Measurements from ENCODE around the gene CDK6.
A peak's percentile ranks its signal among the peaks of the same experiment; 100 is the strongest.

CDK6 gene

DNA sequence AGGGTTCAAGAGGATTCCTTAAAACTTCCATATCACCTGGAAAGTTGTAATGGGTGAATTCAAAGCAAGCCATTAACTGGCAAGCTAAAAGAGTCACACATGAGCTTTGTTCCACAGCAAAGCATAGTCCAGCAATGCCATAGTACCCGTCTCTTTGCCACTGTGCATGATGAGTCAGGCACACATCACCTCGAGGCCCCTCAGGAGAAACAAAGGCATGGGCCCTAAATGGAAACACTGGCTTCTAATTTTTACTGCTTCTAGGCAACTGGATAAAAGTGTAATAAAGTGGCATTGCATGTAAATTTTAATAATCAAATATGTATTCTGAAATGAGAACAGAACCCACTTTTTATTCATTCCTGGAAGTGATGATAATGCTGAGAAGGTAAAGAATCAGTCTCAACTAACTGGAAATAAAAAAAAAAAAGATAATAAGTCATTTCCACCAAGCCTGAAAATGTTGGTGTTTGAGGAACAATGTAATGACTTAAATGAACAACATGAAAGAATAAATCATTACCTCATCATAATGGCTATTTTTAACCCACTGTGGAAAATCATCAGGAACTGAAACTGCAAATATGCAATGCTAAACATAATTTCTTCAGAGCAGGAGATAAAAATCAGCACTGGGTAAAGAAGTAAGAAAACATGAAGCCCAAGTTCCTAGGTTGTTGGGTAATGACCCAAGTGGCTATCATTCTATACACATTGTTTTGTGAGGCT, 104.9 kb downstream of the CDK6 start:
- no peak for DNase-seq

DNA sequence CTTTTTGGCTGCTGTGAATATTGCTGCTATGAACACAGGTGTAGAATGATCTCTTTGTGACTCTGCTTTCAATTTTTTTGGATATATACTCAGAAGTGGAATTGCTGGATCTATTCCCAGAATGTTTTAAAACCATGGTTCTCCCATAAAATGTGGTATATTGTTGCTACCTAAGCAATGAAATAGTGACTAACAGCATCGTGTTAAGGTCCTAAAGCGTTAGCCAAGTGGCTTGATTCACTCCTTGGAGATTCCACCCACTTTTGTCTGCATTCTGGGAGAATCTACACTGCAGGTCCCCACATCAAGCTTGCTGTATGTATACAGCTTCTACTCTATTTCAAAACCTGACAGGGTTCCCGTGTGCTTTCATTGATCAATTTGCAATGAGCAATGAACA, 105.6 kb downstream of the CDK6 start:
- DNase-seq, result no peak

DNA sequence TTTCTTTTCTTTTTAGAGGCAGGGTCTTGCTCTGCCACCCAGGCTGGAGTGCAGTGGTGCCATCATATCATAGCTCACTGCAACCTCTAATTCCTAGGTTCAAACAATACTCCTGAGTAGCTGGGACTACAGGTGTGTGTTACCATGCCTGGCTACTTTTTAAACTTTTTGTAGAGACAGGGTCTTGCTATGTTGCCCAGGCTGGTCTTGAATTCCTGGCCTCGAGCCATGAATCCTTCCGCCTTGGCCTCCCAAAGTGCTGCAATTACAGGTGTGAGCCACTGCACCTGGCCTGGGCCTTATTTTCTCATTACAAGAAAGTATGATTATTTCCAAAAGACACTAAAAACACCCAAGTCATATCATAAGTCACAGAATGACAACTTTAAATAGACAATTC, 106.6 kb downstream of the CDK6 start:
- DNase-seq, result no peak

DNA sequence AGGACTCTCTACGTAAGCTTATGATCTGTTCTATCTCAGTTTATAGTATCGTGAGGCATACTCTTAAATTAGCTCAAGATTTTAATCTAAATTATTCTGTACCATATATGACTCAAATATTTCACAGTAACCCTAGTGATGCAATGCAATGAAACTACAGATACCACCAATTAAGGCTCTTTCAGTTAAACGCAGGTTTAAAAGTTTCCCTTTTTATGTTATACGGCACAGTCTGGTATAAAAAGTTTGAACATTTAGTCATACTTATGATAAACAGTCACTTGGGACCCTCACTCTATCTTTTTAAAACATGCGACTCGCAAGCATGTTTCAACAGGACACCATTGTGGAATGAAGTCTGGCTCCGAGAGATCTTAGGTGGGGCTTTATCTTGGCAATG, 107.2 kb downstream of the CDK6 start:
- no peak for DNase-seq

DNA sequence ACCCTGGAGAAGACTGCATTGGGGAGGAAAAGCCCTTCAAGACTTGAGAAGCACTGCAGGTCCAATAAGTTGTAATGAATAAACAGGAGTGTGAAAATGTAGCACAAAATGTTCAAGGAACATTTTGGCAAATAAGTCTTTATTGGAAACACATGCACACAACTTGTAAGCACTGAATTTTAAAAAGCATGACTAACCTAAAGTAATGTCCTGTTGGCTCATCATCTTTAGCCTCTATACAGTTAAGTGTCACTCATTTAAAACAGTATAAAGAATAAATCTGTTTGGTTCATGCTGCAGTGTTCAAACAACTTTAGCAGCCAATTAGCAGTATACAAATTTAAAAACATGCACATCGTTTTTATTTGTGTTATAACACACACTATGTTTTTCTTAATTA, 108.6 kb downstream of the CDK6 start:
- DNase-seq, result no peak

DNA sequence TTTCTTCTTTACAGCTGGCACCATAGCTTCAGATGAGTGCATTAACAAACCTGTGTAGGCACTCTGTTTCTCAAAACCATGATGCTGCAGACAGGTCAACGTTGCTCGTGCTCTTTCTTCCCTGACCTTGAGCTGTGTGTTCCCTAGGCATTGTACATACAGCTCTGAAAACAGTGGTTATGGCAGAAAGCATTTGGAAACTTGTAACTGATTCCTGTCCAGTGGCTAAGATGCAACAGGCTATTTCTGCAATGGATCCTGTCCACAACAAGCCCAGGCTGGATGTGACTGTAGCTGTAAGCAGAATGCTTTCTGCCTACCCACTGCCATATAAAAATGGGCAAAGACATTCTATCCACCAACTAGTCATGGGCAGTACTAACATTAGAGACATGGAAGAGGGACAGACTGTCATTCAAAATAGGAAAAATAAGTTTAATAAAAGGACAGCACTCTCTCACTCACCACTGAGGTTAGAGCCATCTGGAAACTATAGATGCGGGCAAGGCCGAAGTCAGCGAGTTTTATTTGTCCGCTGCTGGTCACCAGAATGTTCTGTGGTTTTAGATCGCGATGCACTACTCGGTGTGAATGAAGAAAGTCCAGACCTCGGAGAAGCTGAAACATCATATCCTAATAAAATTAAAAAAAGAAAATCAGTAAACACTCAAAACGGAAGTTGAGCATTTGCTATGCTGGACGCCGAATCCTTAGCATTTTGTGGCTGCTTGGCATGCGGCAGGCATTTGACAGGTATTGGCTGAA, 111.0 kb downstream of the CDK6 start:
- no peak for DNase-seq

DNA sequence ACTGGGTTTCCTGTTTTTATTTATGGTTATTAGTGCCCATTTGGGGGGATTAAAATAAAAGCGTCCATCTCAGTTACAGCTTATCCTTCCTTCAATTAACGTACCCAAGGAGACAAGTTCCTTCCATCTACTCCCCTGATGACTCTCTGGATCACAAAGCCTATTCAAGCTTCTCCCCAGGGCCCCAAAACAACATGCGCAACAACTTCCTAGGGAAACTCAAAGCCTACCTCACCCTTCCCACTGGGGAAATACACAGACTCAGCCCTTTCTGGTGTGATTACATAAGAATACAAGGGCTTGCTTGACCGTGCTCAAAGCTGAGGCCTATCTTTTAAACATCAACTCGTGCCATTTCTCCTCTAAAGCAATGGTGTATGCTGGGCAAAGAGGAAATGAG, 112.4 kb downstream of the CDK6 start:
- DNase-seq, result no peak

DNA sequence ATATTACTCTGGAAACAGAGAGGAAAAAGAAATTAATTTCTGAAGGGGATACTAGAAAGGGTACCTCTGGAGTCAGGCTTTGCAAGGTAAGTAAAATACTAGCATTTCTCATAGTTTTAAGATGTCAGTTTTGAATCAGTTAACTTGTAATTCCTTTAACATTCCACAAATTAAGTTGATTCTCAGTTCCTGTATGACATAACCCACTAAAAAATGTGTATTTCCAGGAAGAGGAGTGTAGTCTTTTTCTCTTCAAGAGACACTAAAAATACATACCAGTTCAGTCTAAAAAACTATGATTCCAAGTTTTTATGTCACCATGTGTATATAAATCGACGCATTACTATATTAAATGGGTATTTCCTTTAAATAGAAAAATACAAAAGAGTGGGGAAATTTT, 113.2 kb downstream of the CDK6 start:
- no peak for DNase-seq

DNA sequence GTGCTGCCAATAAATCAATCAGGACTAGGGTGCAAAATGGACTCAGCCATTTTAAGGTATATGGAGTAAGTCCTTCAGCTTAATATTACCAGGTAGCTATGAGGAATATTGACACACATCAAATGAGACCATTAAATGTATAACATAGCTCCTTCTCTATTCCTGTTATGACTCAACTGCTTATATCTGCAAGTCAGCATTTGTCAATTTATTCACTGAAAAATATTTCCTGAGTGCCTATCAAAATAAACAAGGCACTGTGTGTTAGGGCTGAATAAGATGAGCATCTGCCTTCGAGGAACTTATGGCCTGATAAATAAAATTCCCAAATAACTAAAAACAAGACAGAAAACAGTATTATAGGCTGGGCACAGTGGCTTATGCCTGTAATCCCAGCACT, 113.8 kb downstream of the CDK6 start:
- DNase-seq, result no peak

DNA sequence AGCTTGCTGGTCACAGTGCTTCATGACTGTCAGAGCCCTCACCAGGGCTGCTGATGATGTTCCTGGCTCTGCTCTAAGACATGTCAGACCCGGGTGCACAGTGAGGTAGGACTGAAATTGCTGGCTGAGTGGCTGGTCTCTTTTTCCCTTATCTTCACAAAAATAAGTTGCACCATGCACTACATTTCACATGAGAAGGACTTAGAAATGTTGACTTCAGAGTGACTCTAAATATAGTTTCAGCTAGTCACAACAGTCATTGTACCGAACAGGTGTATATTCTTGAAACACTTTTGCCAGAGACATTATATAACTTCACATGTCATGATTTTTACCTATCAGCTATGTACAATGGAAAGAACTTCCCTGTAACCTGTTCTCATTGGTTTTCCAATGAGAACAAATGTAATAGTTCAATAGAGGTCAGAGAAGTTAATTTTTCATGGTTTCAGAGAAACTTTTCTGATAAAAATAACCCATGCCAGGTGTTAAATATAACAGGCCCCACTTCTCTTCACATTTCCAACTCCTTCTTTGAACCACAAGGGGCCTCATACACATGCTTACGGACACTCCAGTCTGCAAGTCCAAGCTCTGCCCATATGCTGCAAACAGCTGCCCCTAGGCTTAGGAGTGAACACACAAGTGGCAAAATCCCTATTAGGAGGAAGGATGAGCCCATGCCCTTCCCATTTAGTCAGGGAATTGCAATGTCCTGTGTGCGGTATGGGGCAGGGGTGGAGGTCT, 115.6 kb downstream of the CDK6 start:
- no peak for DNase-seq

DNA sequence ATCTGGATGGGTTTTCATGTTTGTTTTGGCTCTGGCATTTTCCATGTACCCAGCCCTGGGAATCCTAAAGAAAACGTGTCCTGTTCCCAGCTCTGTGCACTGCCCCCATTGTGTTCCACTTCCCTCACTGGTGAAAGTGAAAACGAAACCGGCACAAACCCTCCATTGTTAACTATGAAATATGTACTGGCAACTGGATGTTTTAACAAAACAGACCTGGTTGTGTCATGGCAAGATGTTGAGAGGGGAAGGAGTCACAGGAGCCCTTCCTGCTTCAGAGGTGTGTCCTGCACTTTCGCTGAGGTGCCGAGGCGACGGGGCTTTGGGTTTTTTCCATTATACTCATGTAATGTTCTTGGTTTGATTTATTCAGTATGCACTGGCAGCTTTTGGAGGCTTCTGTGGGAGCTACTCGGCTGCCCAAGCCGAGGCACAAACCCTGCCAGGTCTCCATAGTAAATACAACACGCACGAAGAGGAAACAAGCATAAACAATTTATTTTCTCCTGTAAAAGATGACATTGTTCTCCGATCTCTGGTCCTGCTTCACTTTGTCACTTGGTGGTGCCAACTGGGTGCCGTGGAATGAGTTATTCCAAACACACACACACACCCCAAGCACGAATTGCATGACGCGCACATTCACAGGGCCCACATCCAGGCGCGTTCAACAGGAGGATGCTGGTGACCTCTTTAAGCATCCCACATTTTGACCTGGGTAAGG, 118.2 kb downstream of the CDK6 start:
- peak; percentile 73 for DNase-seq

DNA sequence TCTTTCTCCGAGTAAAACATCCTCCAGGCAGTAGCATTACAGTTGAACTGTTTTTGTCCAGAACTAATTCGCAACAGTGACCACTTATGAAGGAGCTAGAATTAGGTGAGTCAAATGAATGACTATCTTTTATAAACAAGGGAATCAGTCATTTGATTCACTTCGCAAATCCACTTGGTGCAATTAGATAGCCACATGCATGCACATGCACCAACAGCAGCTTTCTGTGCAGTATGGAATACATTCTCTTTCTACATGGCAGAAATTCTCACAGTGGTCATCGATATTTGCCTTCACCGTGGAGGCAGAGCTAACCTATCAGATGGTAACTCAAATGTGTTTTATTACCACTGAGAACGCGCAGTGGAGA, 118.8 kb downstream of the CDK6 start:
- DNase-seq, result no peak

DNA sequence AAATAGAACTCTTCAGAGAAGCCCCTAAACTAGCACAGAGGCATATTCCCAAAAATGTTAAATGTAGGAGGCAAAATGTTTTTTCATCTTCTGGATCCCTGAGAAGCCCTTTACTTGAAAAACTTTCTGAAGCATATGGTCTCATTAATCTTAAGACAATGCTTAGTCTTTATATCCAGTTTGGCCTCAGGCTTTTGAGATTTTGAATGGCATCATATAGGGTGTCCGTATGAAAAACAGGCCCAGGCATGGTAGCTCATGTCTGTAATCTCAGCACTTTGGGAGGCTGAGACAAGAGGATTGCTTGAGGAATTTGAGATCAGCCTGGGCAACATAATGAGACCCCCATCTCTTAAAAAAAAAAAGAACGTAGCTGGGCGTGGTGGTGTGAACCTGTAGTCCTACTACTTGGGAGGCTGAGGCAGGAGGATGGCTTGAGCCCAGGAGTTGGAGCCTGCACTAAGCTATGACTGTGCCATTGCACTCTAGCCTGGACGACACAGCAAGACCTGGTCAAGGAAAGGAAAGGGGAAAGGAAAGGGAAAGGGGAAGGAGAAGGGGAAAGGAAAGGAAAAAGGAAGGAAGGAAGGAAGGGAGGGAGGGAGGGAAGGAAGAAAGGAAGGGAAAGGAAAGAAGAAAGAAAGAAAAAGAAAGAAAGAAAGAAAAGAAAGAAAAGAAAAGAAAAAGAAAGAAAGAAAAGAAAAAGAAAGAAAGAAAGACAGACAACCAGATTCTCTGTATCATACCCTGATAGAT, 119.4 kb downstream of the CDK6 start:
- no peak for DNase-seq

DNA sequence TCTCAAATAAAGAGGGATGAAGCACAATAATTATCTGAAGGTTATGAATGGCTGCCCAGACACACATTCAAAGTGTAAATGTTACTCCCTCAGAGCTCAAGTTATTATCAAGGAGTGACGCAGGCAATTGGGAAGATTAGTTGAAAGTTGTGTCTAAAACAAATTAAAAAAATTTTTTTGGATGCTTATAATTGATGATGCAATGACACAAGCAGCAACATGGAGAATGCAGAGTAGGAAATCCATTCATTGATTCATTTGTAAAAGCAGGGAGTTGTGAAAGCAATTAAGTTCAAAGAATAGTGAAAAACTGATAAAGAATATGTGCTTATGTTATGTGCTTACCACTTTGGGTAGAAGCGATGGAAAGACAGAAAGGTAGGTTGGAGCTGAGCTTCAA, 120.4 kb downstream of the CDK6 start:
- DNase-seq, result no peak

DNA sequence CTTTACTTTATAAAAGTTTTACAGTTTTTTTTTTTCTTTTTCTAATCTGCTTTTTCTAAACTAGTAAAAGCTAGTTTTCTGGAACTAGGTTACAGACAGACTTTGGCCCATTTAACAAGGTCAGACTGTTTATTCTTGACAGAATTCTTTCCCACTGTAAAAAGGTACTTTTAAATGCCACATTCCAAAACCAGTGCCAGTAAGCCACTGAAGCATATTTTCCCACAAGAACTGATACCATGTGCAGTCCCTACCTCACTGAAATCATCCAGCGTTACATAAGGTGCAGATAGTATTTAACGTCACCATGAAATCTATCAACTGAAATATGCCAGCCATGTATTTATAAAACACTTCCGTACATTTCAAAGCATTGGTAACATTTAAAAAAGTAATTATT, 121.6 kb downstream of the CDK6 start:
- DNase-seq, result no peak

DNA sequence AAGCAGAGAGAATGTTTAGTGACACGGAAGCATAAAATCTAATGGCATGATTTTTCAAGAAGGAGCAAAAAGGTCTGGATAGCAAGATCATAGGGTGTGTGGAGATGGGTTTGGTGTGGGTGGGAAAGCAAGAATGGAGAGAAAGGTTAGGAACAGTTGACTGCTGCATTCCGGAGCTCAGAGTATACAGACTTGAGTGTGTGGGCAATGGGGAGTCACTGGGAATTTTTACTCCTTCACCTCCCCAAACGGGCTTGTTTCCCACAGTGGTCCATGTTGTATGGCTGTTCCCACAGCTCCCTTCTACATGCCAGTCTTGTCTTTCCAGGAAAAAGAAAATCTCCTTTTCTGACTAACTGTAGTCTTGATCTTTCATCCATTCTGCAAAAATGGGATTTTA, 122.1 kb downstream of the CDK6 start:
- no peak for DNase-seq

DNA sequence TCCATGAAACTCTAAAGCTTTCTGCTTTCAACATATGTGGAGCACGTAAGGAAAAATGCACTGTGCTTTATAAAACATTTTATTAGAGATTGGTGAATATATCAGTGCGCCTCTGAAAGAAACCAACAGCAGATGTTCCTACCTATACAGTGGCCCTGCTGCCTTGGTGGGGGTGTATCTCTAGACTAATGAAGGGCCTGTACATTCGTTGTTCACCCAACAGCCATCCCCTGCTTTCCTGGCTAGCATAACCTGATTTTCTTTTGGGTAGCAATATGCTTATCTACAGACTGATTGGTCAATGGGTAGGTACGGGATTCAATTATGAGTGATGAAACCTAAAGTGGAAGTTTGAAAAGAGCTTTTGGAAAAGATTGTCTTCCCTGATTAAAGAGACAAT, 126.5 kb downstream of the CDK6 start:
- no peak for DNase-seq

DNA sequence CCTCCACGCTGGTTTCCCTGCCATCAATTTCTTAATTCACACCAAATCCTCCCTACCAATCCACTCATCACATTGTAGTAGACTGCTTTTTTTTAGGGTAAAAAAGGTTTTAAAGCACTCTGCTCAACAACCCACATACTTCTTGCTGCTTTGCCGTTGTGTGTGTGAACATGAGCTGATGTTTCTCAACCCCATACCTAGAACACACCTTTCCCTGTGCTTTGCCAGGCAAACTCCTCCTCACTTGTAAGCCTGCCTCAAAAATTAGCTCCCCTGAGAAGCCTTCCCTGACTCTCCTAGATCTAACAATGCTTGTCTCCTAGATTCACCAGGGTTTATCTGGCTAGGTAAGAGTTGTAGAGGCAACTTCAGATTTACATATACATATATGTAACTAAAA, 127.2 kb downstream of the CDK6 start:
- no peak for DNase-seq

DNA sequence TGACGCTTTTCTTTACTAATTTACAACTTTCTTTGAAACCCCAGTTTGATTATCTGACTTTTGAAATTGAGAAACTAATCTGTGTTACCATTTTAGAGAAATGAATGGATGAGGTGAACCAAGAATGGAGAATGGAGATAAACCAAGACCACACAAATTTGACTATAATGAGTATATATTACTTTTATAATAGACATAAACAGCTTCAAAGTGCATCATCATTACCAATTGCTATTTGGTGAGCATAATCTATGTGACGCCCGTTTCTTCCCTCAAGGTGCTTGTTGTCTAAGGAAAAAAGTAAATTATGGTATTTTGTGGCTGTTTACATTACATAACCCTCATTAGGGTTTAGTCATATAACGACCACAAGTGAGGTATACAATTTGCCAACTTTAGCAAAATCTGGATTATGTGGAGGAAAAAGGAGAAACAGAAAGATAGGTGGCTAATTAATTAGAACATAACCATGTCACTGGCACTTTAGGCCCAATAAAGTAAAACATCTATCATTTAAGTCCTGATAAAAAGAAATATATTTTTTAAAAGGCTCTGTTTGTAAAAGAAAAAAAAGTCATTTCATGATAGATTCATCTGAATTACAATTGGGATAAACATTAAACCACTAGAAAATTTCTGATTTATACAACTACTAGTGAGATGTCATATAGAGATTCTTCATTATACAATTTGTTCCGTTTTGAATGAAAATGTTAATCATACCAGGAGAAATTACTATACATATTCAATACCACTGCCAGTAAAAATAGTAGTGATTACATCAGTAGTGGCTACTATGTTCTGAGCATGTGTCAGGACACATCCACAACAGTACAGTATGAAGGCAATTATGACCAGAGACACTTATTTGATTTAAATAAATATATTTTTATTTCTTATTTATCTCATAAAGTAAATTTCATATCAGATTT, 128.0 kb downstream of the CDK6 start:
- DNase-seq, result no peak

DNA sequence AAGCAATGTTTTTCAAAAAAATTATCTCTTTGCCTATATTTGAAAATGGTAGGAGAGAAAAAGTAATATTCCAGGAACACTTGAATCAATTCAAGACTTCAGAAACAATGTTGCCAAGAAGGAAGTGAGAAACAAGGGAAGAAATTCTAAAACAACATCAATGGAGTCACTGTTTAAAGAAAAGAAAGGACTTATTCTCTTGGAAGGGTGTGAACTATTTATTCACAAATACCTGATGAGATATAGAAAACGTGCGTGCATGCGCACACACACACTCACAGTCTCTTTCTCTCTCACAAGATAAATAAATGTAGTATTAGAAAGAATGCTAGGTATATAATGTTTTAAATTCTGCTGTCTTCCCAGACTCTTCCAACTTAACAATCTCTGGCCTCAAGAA, 128.9 kb downstream of the CDK6 start:
- DNase-seq, result no peak

DNA sequence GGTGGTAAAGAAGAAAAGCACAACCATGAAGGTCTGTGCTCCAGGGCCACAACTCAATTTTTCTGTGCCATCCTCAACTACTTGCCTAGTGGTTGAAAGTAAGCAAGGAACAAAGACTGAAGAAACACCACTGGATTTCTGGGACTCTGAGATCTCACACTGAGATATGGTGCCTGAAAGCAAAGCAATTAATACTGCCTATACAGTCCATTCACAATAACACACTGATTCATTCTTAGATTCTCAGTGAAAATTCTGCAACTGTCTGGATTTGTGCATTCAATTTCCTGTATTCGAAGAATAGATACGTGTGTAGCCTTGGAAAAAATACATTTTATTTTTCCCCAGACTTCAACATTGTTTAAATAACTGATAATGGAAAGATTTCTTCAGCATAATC, 129.8 kb downstream of the CDK6 start:
- no peak for DNase-seq

DNA sequence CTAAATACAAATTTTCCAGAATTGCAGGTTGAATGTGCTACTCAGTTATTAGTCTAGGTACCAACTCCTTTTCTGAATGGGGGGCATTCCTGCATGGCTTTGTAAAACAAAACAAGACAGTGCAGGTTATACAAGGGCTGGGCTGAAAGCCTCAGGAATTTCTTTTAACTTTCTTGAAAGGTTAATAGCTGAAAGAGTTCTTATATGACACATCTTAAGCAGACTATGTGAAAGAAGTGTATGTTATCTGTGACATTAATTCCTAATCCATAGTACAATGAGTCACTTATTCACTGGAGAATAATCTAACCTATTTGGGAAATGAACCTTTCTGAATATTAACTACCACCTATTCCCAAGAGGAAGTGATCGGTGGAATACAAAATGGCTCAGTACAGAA, 130.5 kb downstream of the CDK6 start:
- no peak for DNase-seq
